NCI-H82 treated with DMSO at 0.1 percent for 48 hours (cell line): ENCODE data around the gene BATF.

Experiments
- DNase-seq: peaks from one replicate; lab custom pipeline; 2025; ENCODE audit not compliant: unreplicated experiment; lab: John Stamatoyannopoulos, UW

BATF gene

GRCh38 chr14:75499084-75499875 is 23.0 kb upstream of the BATF start:
- no peak for DNase-seq

- no peak for DNase-seq
These were observed 21.2 kb upstream of the BATF start for GRCh38 chr14:75501080-75501479.

- DNase-seq, result no peak
These were observed 17.9 kb upstream of the BATF start for GRCh38 chr14:75504411-75504810.

GRCh38 chr14:75506930-75507329 is 15.3 kb upstream of the BATF start:
- DNase-seq, result no peak

GRCh38 chr14:75510547-75510946 is 11.7 kb upstream of the BATF start:
- DNase-seq, result no peak

- no peak for DNase-seq
These were observed 11.1 kb upstream of the BATF start for GRCh38 chr14:75511201-75511600.

GRCh38 chr14:75513911-75514672 is 8.2 kb upstream of the BATF start:
- DNase-seq, result no peak

GRCh38 chr14:75514673-75515628 is 7.3 kb upstream of the BATF start:
- DNase-seq, result no peak

- no peak for DNase-seq
These were observed 6.7 kb upstream of the BATF start for GRCh38 chr14:75515629-75515996.

GRCh38 chr14:75518625-75519024 is 3.6 kb upstream of the BATF start:
- DNase-seq, result no peak

- no peak for DNase-seq
These were observed 2.9 kb upstream of the BATF start for GRCh38 chr14:75519394-75519793.

- DNase-seq, result no peak
These were observed 2.2 kb upstream of the BATF start for GRCh38 chr14:75519826-75520728.

GRCh38 chr14:75520852-75521251 is 1.4 kb upstream of the BATF start:
- DNase-seq, result no peak

GRCh38 chr14:75521415-75522199 is 662 bp upstream of the BATF start:
- no peak for DNase-seq

GRCh38 chr14:75522983-75523318 is 682 bp downstream of the BATF start:
- DNase-seq, result no peak

GRCh38 chr14:75523771-75524171 is 1.5 kb downstream of the BATF start:
- DNase-seq, result no peak

GRCh38 chr14:75525969-75526368 is 3.7 kb downstream of the BATF start:
- no peak for DNase-seq

GRCh38 chr14:75527449-75528163 is 5.3 kb downstream of the BATF start:
- DNase-seq, result no peak

- DNase-seq, result no peak
These were observed 9.0 kb downstream of the BATF start for GRCh38 chr14:75531256-75531655.
